ENCODE data around the gene CORIN. TPM values are rescaled to one million over a fixed set of nuclear protein-coding genes. Genes with fewer than 3 reads are reported as not detected.

Gene CORIN
- total and polyA plus RNA-seq, 2 of the 13 experiments (the other 11 are each of a cell fraction or from before 2014, with no cell fraction given) = 0.84 to 1.2 TPM

- DNase-seq (ENCODE audit: low spot score) = no peak
- in situ Hi-C loops (cut with HindIII; ENCODE audit: extremely low pct_ligation_motif_present, low pct_unique_long_range_greater_than_20kb) = no loop called here
- H3K27me3 ChIP-seq (ENCODE audit: control insufficient read depth in 1 of 2, insufficient read depth in 2 of 2, low read length in 2 of 2) = no peaks in the 10 kb centered on the region
- H3K36me3 ChIP-seq (replicated peaks in 1 of 2; ENCODE audit: control insufficient read depth in 1 of 2, insufficient read depth in 2 of 2, low read length in 2 of 2) = no peaks in the 10 kb centered on the region
- no peak overlapping the region for H3K4me2 ChIP-seq (ENCODE audit: low read depth, low read length)
- H4K20me1 ChIP-seq (ENCODE audit: insufficient read depth, low read length) = no peaks in the 10 kb centered on the region
- no peak for FAIRE-seq
- no peak overlapping the region for H2AFZ ChIP-seq (ENCODE audit: low read length)
- intact Hi-C loops (cut with micrococcal nuclease; ENCODE audit: unreplicated experiment) = no loop called here
- ChIA-PET CTCF (ENCODE audit: low intra/inter-chr PET ratio, low total read pairs) (no interaction called here), POLR2A (no interaction called here)
- H3K27ac ChIP-seq (ENCODE audit: extremely low read length, insufficient read depth, low read length) = no peak overlapping the region
- no peak overlapping the region for H3K4me3 ChIP-seq (replicated peaks in 1 of 3; ENCODE audit: insufficient read depth in 1 of 3, low read depth in 2 of 3, low read length in 3 of 3)
- TF ChIP-seq ZFP37 (CRISPR knock-in tag; IDR thresholded peaks at IDR 0.05; ENCODE audit: borderline replicate concordance) = no peak
- TF ChIP-seq ZNF670 (CRISPR knock-in tag; IDR thresholded peaks at IDR 0.05; ENCODE audit: borderline replicate concordance) = no peak
- no peak for TF ChIP-seq ZNF543 (CRISPR knock-in tag; IDR thresholded peaks at IDR 0.05)
- TF ChIP-seq ZNF562 (CRISPR knock-in tag; IDR thresholded peaks at IDR 0.05; ENCODE audit: borderline replicate concordance) = no peak
- no peak for TF ChIP-seq ZBTB26 (CRISPR knock-in tag; IDR thresholded peaks at IDR 0.05; ENCODE audit: borderline replicate concordance)
- TF ChIP-seq ZNF205 (CRISPR knock-in tag; IDR thresholded peaks at IDR 0.05) = no peak
- no peak for TF ChIP-seq ZNF691 (CRISPR knock-in tag; IDR thresholded peaks at IDR 0.05; ENCODE audit: borderline replicate concordance, low read depth)
- TF ChIP-seq AHR (CRISPR knock-in tag; IDR thresholded peaks at IDR 0.05) = no peak
- TF ChIP-seq DMTF1 (CRISPR knock-in tag; IDR thresholded peaks at IDR 0.05) = no peak
- TF ChIP-seq GABPB1 (CRISPR knock-in tag; IDR thresholded peaks at IDR 0.05) = no peak
- TF ChIP-seq ZFP36 (IDR thresholded peaks at IDR 0.05; ENCODE audit: borderline replicate concordance, low read depth, low read length, partially characterized antibody) = no peak
- TF ChIP-seq GATAD1 (CRISPR knock-in tag; IDR thresholded peaks at IDR 0.05) = no peak
- TF ChIP-seq ETV5 (CRISPR knock-in tag; IDR thresholded peaks at IDR 0.05; ENCODE audit: borderline replicate concordance) = no peak
- TF ChIP-seq ZNF75D (CRISPR knock-in tag; IDR thresholded peaks at IDR 0.05; ENCODE audit: borderline replicate concordance) = no peak
- TF ChIP-seq ZNF24 (IDR thresholded peaks at IDR 0.05) = no peak
- no peak for TF ChIP-seq FOXM1 (CRISPR knock-in tag; IDR thresholded peaks at IDR 0.05)
- no peak for TF ChIP-seq DNMT1 (CRISPR knock-in tag; IDR thresholded peaks at IDR 0.05)
- no peak for TF ChIP-seq GMEB2 (CRISPR knock-in tag; IDR thresholded peaks at IDR 0.05; ENCODE audit: low read depth)
- no TSS peak for BruUV-seq (replicated peaks)
- no peaks in the 10 kb centered on the region for H3K79me2 ChIP-seq (ENCODE audit: insufficient read depth, low read length)
- H3K9me3 ChIP-seq (ENCODE audit: low read length) = no peaks in the 10 kb centered on the region
- no peak overlapping the region for H3K9ac ChIP-seq (ENCODE audit: insufficient read depth, low read depth, low read length)
- no peak for ATAC-seq
- WGBS (ENCODE audit: low lambda C conversion rate) = 64% methylated on average over 3 of the region's 3 CpGs
- H3K4me1 ChIP-seq (ENCODE audit: insufficient read depth, low read length) = no peaks in the 10 kb centered on the region
Observed at GRCh38 chr4:47667552-47667951, 170.3 kb downstream of the CORIN start.

Measured in HepG2 (cell line).